Karpas-422 (cell line): Measurements from ENCODE around the gene RPL3. TPM values are rescaled to one million over a fixed set of nuclear protein-coding genes. Genes with fewer than 3 reads are reported as not detected.

ENCODE experiments used
- DNase-seq: peaks from one replicate; pipeline ENCODE4 v3.0.0-alpha.2; 2015
- H2AFZ ChIP-seq: fragments of 200-600 bp; sonication (generic); 2 replicates; pipeline ENCODE4 v1.6.1; 2014; ENCODE audit warnings: antibody characterized with exemption, low read length, mixed read lengths
- H3K27ac ChIP-seq: fragments of 200-600 bp; sonication (generic); 2 replicates; pipeline ENCODE4 v1.5.1; 2014; ENCODE audit warnings: mild to moderate bottlenecking, low read length, moderate library complexity
- H3K27me3 ChIP-seq: fragments of 200-600 bp; sonication (generic); 2 replicates; pipeline ENCODE4 v1.6.1; 2014; ENCODE audit warnings: low read length, mixed read lengths
- H3K36me3 ChIP-seq: fragments of 200-600 bp; sonication (generic); 2 replicates; pipeline ENCODE4 v1.6.1; 2014; ENCODE audit warnings: low read length, mixed read lengths; ENCODE audit not compliant: insufficient read depth
- H3K4me1 ChIP-seq: fragments of 200-600 bp; sonication (generic); 2 replicates; pipeline ENCODE4 v1.6.1; 2014; ENCODE audit warnings: mild to moderate bottlenecking, low read length, mixed read lengths
- H3K4me2 ChIP-seq: fragments of 200-600 bp; sonication (generic); 2 replicates; pipeline ENCODE4 v1.6.1; 2014; ENCODE audit warnings: low read length, low read depth, mild to moderate bottlenecking; ENCODE audit not compliant: poor library complexity, severe bottlenecking
- H3K4me3 ChIP-seq: fragments of 200-600 bp; sonication (generic); 2 replicates; pipeline ENCODE4 v1.5.1; 2014; ENCODE audit warnings: mild to moderate bottlenecking, antibody characterized with exemption, low read length, mixed read lengths
- H3K79me2 ChIP-seq: fragments of 200-600 bp; sonication (generic); 2 replicates; pipeline ENCODE4 v1.6.1; 2014; ENCODE audit warnings: mild to moderate bottlenecking, low read length, mixed read lengths
- H3K9ac ChIP-seq: fragments of 200-600 bp; sonication (generic); 2 replicates; pipeline ENCODE4 v1.6.0; 2014; ENCODE audit warnings: low read length
- H3K9me2 ChIP-seq: fragments of 200-600 bp; sonication (generic), shearing (Covaris generic); replicated peaks from 2 replicates; pipeline ENCODE4 v1.6.0; 2014; ENCODE audit warnings: mild to moderate bottlenecking, low read length, moderate library complexity; ENCODE audit not compliant: insufficient read depth
- H3K9me3 ChIP-seq: fragments of 300-700, 200-600 bp; sonication (generic); 2 replicates; pipeline ENCODE4 v1.6.1; 2014; ENCODE audit warnings: low read length, mixed read lengths
- H4K20me1 ChIP-seq: fragments of 200-600 bp; sonication (generic); 2 replicates; pipeline ENCODE4 v1.6.1; 2014; ENCODE audit warnings: mild to moderate bottlenecking, antibody characterized with exemption, low read length, low read depth; ENCODE audit not compliant: insufficient read depth
- total RNA-seq: library from RNA; depleted of rRNA; stranded (reverse); fragments of >200 nt; shearing (Covaris generic); gene quantifications from 2 replicates; pipeline ENCODE4 v1.2.3, GENCODE V29; 2014; ENCODE audit warnings: low replicate concordance

The RPL3 gene
- total RNA-seq, 1 experiment from 2014 or later: 1,770 TPM

- Histone ChIP-seq H3K4me3 (no peak overlapping the region), H3K9me2 (no peaks in the 10 kb centered on the region), H3K9me3 (no peaks in the 10 kb centered on the region), H3K79me2 (no peaks in the 10 kb centered on the region), H4K20me1 (no peaks in the 10 kb centered on the region), H3K27me3 (no peaks in the 10 kb centered on the region; the same call in 1 of the 2 replicates), H3K4me2 (no peak overlapping the region), H3K4me1 (no peaks in the 10 kb centered on the region), H3K27ac (no peak overlapping the region), H3K9ac (no peak overlapping the region), H2AFZ (no peak overlapping the region), H3K36me3 (no peaks in the 10 kb centered on the region)
- no peak for DNase-seq
These were observed 45.2 kb downstream of the RPL3 start for GRCh38 chr22:39273950-39274887.

GRCh38 chr22:39270792-39271191 is 48.6 kb downstream of the RPL3 start:
- H3K4me3 ChIP-seq: no peak overlapping the region
- H3K27me3 ChIP-seq: no peaks in the 10 kb centered on the region
- no peak for DNase-seq
- no peaks in the 10 kb centered on the region for H3K36me3 ChIP-seq
- H3K4me1 ChIP-seq: peaks cover 8% of the 10 kb centered on the region
- no peak overlapping the region for H3K27ac ChIP-seq
- no peaks in the 10 kb centered on the region for H3K9me2 ChIP-seq
- H3K4me2 ChIP-seq: no peak overlapping the region
- no peaks in the 10 kb centered on the region for H4K20me1 ChIP-seq
- H3K9ac ChIP-seq: no peak overlapping the region
- H2AFZ ChIP-seq: no peak overlapping the region
- H3K9me3 ChIP-seq: no peaks in the 10 kb centered on the region
- no peaks in the 10 kb centered on the region for H3K79me2 ChIP-seq

- H3K9me2 ChIP-seq: no peaks in the 10 kb centered on the region
- H3K9me3 ChIP-seq: no peaks in the 10 kb centered on the region
- no peaks in the 10 kb centered on the region for H4K20me1 ChIP-seq
- no peak for DNase-seq
- H3K4me2 ChIP-seq: no peak overlapping the region
- H3K4me1 ChIP-seq: peaks cover 8% of the 10 kb centered on the region
- H3K9ac ChIP-seq: no peak overlapping the region
- H3K4me3 ChIP-seq: no peak overlapping the region
- H3K27ac ChIP-seq: no peak overlapping the region
- H3K27me3 ChIP-seq: no peaks in the 10 kb centered on the region
- H3K36me3 ChIP-seq: no peaks in the 10 kb centered on the region
- no peaks in the 10 kb centered on the region for H3K79me2 ChIP-seq
- no peak overlapping the region for H2AFZ ChIP-seq
These were observed 49.1 kb downstream of the RPL3 start for GRCh38 chr22:39270280-39270679.

- H4K20me1 ChIP-seq: no peaks in the 10 kb centered on the region
- H3K36me3 ChIP-seq: no peaks in the 10 kb centered on the region
- no peak overlapping the region for H3K9ac ChIP-seq
- no peaks in the 10 kb centered on the region for H3K79me2 ChIP-seq
- H3K27me3 ChIP-seq: no peaks in the 10 kb centered on the region
- H3K4me3 ChIP-seq: no peak overlapping the region
- peaks cover 8% of the 10 kb centered on the region for H3K4me1 ChIP-seq
- DNase-seq: no peak
- no peaks in the 10 kb centered on the region for H3K9me2 ChIP-seq
- H2AFZ ChIP-seq: no peak overlapping the region
- H3K9me3 ChIP-seq: no peaks in the 10 kb centered on the region
- no peak overlapping the region for H3K27ac ChIP-seq
- H3K4me2 ChIP-seq: no peak overlapping the region
These were observed 50.2 kb downstream of the RPL3 start for GRCh38 chr22:39269095-39269790.

GRCh38 chr22:39268645-39269044 is 50.8 kb downstream of the RPL3 start:
- H3K4me1 ChIP-seq: peaks cover 8% of the 10 kb centered on the region
- H3K36me3 ChIP-seq: no peaks in the 10 kb centered on the region
- peak overlapping the region; percentile 47 for H3K4me2 ChIP-seq
- DNase-seq: no peak
- no peaks in the 10 kb centered on the region for H3K79me2 ChIP-seq
- no peaks in the 10 kb centered on the region for H3K9me2 ChIP-seq
- no peak overlapping the region for H3K9ac ChIP-seq
- no peak overlapping the region for H2AFZ ChIP-seq
- no peaks in the 10 kb centered on the region for H3K9me3 ChIP-seq
- no peaks in the 10 kb centered on the region for H4K20me1 ChIP-seq
- H3K4me3 ChIP-seq: no peak overlapping the region
- no peaks in the 10 kb centered on the region for H3K27me3 ChIP-seq
- no peak overlapping the region for H3K27ac ChIP-seq

GRCh38 chr22:39267974-39268373 is 51.4 kb downstream of the RPL3 start:
- Histone ChIP-seq H2AFZ (no peak overlapping the region), H3K27me3 (no peaks in the 10 kb centered on the region), H3K27ac (no peak overlapping the region), H3K79me2 (no peaks in the 10 kb centered on the region), H3K4me2 (peak overlapping the region; percentile 47), H3K4me1 (peaks cover 8% of the 10 kb centered on the region), H3K9ac (no peak overlapping the region), H3K36me3 (no peaks in the 10 kb centered on the region), H3K9me2 (no peaks in the 10 kb centered on the region), H3K9me3 (no peaks in the 10 kb centered on the region), H4K20me1 (no peaks in the 10 kb centered on the region), H3K4me3 (no peak overlapping the region)
- DNase-seq: no peak

GRCh38 chr22:39266398-39267030 is 52.9 kb downstream of the RPL3 start:
- Histone ChIP-seq H3K9me3 (no peaks in the 10 kb centered on the region), H3K4me1 (peaks cover 13% of the 10 kb centered on the region), H3K27me3 (no peaks in the 10 kb centered on the region), H3K36me3 (no peaks in the 10 kb centered on the region), H2AFZ (no peak overlapping the region; the same call in 1 of the 2 replicates), H3K4me3 (no peak overlapping the region), H3K9me2 (no peaks in the 10 kb centered on the region), H4K20me1 (no peaks in the 10 kb centered on the region), H3K4me2 (no peak overlapping the region), H3K79me2 (no peaks in the 10 kb centered on the region), H3K9ac (no peak overlapping the region), H3K27ac (no peak overlapping the region)
- peak; percentile 43 for DNase-seq
